HepG2 (cell line): ENCODE measurements around the gene DPP7. TPM values are rescaled to one million over a fixed set of nuclear protein-coding genes. Genes with fewer than 3 reads are reported as not detected.

Experiments used
- ATAC-seq: fragments of 200-7000 bp; cut with Tn5 transposase; 3 replicates; pipeline ENCODE4 v1.9.1; 2020; ENCODE audit warnings: mild to moderate bottlenecking, moderate library complexity
- BruUV-seq: library from RNA; stranded (reverse); fragments of 400-500 nt; replicated peaks from 2 replicates; lab custom pipeline; 2021; lab: Mats Ljungman, UMichigan
- CTCF ChIA-PET: fragments of 300-600 bp; formaldehyde crosslinking; extraction: SDS; loops from one replicate; lab custom pipeline; 2021; ENCODE audit warnings: low total read pairs, inconsistent platforms, low intra/inter-chr PET ratio; lab: Yijun Ruan, JAX
- POLR2A ChIA-PET: fragments of 350-600 bp; sonication (Branson Sonifier 250); formaldehyde crosslinking; loops from one replicate; lab custom pipeline; 2020; ENCODE audit warnings: antibody characterized with exemption, inconsistent platforms; lab: Yijun Ruan, JAX
- DNase-seq: peaks from one replicate; pipeline ENCODE4 v3.0.0-alpha.2; 2015; ENCODE audit warnings: low spot score
- FAIRE-seq: peaks from 3 replicates; lab custom pipeline; 2011; peaks lifted over from hg19 to GRCh38; lab: Jason Lieb, UNC
- H2AFZ ChIP-seq: one replicate; pipeline ENCODE4 v1.6.1; 2011; ENCODE audit warnings: low read length, inconsistent platforms
- H3K27ac ChIP-seq: fragments of 300-600 bp; 3 replicates; pipeline ENCODE4 v1.8.0; 2011; ENCODE audit warnings: mixed run types, mild to moderate bottlenecking, mixed read lengths, low read length, inconsistent platforms; ENCODE audit not compliant: insufficient read depth; ENCODE audit errors: extremely low read length
- H3K27me3 ChIP-seq, 2 experiments: fragments of 200-600 bp in 1 of 2; 2 replicates in 1 of 2; 3 replicates in 1 of 2; pipeline versions ENCODE4 v1.6.0 to v1.8.0; 2011; ENCODE audit warnings: low read length in 2 of 2, mild to moderate bottlenecking in 2 of 2, moderate library complexity in 2 of 2, inconsistent platforms in 1 of 2; ENCODE audit not compliant: insufficient read depth in 2 of 2, control insufficient read depth in 1 of 2
- H3K36me3 ChIP-seq, 2 experiments: fragments of 200-600 bp in 1 of 2; replicated peaks in 1 of 2; 2 replicates in 1 of 2; 3 replicates in 1 of 2; pipeline versions ENCODE4 v1.5.1 to v1.8.0; 2011; ENCODE audit warnings: low read length in 2 of 2, inconsistent platforms in 1 of 2; ENCODE audit not compliant: insufficient read depth in 2 of 2, control insufficient read depth in 1 of 2
- H3K4me1 ChIP-seq: 2 replicates; pipeline ENCODE4 v1.5.1; 2012; ENCODE audit warnings: low read length, inconsistent platforms; ENCODE audit not compliant: insufficient read depth
- H3K4me2 ChIP-seq: 2 replicates; pipeline ENCODE4 v1.6.0; 2011; ENCODE audit warnings: low read depth, low read length, inconsistent platforms
- H3K4me3 ChIP-seq, 3 experiments: fragments of 200-600 bp in 1 of 3; sonication (generic), shearing (Covaris generic) in 1 of 3; replicated peaks in 1 of 3; 2 replicates each; pipeline ENCODE4 v1.5.1; 2011 to 2016; ENCODE audit warnings: low read length in 3 of 3, inconsistent platforms in 2 of 3, low read depth in 2 of 3, mild to moderate bottlenecking in 2 of 3, control low read depth in 1 of 3, mixed read lengths in 1 of 3; ENCODE audit not compliant: insufficient read depth in 1 of 3
- H3K79me2 ChIP-seq: one replicate; pipeline ENCODE4 v1.6.1; 2011; ENCODE audit warnings: low read length, inconsistent platforms; ENCODE audit not compliant: insufficient read depth
- H3K9ac ChIP-seq: 2 replicates; pipeline ENCODE4 v1.6.0; 2011; ENCODE audit warnings: mild to moderate bottlenecking, low read depth, low read length, inconsistent platforms; ENCODE audit not compliant: insufficient read depth
- H3K9me3 ChIP-seq: 2 replicates; pipeline ENCODE4 v1.5.1; 2012; ENCODE audit warnings: mild to moderate bottlenecking, low read length
- H4K20me1 ChIP-seq: 2 replicates; pipeline ENCODE4 v1.6.0; 2011; ENCODE audit warnings: inconsistent platforms, mild to moderate bottlenecking, low read length, moderate library complexity; ENCODE audit not compliant: insufficient read depth
- FOSL1 ChIP-seq: sonication (generic); formaldehyde crosslinking; IDR thresholded peaks from 2 replicates; pipeline ENCODE4 v1.9.0; 2021; ENCODE audit warnings: missing genetic modification reagents, borderline replicate concordance
- HES4 ChIP-seq: sonication (generic); formaldehyde crosslinking; IDR thresholded peaks from 2 replicates; pipeline ENCODE4 v1.9.0; 2021; ENCODE audit warnings: mild to moderate bottlenecking, missing genetic modification reagents, borderline replicate concordance
- HOXA9 ChIP-seq: sonication (generic); formaldehyde crosslinking; IDR thresholded peaks from 2 replicates; pipeline ENCODE4 v1.8.1; 2022; ENCODE audit warnings: missing genetic modification reagents, mild to moderate bottlenecking, moderate library complexity, borderline replicate concordance
- ISX ChIP-seq: sonication (generic); formaldehyde crosslinking; conservative IDR thresholded peaks from 2 replicates; pipeline ENCODE4 v1.5.0; 2020; ENCODE audit warnings: missing genetic modification reagents
- KLF6 ChIP-seq: IDR thresholded peaks from 2 replicates; pipeline ENCODE4 v1.8.0; 2016; ENCODE audit warnings: missing biosample characterization, missing genetic modification reagents
- MAX ChIP-seq: IDR thresholded peaks from 2 replicates; pipeline ENCODE4 v1.6.1; 2012; ENCODE audit warnings: inconsistent platforms
- MNT ChIP-seq: fragments of 450-650 bp; IDR thresholded peaks from 2 replicates; pipeline ENCODE4 v1.6.1; 2016
- MYC ChIP-seq: sonication (generic); formaldehyde crosslinking; IDR thresholded peaks from 2 replicates; pipeline ENCODE4 v1.9.0; 2021; ENCODE audit warnings: missing genetic modification reagents, borderline replicate concordance
- MZF1 ChIP-seq: sonication (generic); formaldehyde crosslinking; IDR thresholded peaks from 2 replicates; pipeline ENCODE4 v1.8.1; 2023; ENCODE audit warnings: mild to moderate bottlenecking, missing genetic modification reagents, borderline replicate concordance
- NFE2 ChIP-seq: sonication (generic); formaldehyde crosslinking; IDR thresholded peaks from 2 replicates; pipeline ENCODE4 v1.4.0; 2020; ENCODE audit warnings: missing genetic modification reagents
- PHF20 ChIP-seq: sonication (generic); formaldehyde crosslinking; IDR thresholded peaks from 2 replicates; pipeline ENCODE4 v1.5.0; 2020; ENCODE audit warnings: mild to moderate bottlenecking, missing genetic modification reagents
- PHF5A ChIP-seq: IDR thresholded peaks from one replicate; pipeline ENCODE4 v1.6.1; 2018; ENCODE audit warnings: low read depth, missing genetic modification reagents; ENCODE audit not compliant: unreplicated experiment
- REL ChIP-seq: sonication (generic); formaldehyde crosslinking; conservative IDR thresholded peaks from 2 replicates; pipeline ENCODE4 v1.8.0; 2022; ENCODE audit warnings: mild to moderate bottlenecking, missing genetic modification reagents, moderate library complexity
- RXRA ChIP-seq: sonication (generic); formaldehyde crosslinking; IDR thresholded peaks from 2 replicates; pipeline ENCODE4 v1.5.1; 2020; ENCODE audit warnings: missing genetic modification reagents
- TEAD3 ChIP-seq: optimal IDR thresholded peaks from 2 replicates; pipeline ENCODE3; 2016; ENCODE audit warnings: borderline replicate concordance
- USF2 ChIP-seq, 2 experiments: sonication (generic) in 1 of 2; formaldehyde crosslinking in 1 of 2; IDR thresholded peaks; 2 replicates each; pipeline versions ENCODE4 v1.5.1 to v1.6.1; 2011 to 2020; ENCODE audit warnings: borderline replicate concordance in 1 of 2, low read depth in 1 of 2, low read length in 1 of 2, mild to moderate bottlenecking in 1 of 2, missing genetic modification reagents in 1 of 2, moderate library complexity in 1 of 2
- ZBTB7B ChIP-seq: sonication (generic); formaldehyde crosslinking; IDR thresholded peaks from 2 replicates; pipeline ENCODE4 v1.4.0; 2020; ENCODE audit warnings: missing genetic modification reagents
- ZFY ChIP-seq: sonication (generic); formaldehyde crosslinking; IDR thresholded peaks from 2 replicates; pipeline ENCODE4 v1.4.0; 2020; ENCODE audit warnings: missing genetic modification reagents
- ZNF709 ChIP-seq: sonication (generic); formaldehyde crosslinking; IDR thresholded peaks from 2 replicates; pipeline ENCODE4 v1.5.0; 2020; ENCODE audit warnings: mild to moderate bottlenecking, missing genetic modification reagents
- ZNF780A ChIP-seq: sonication (generic); formaldehyde crosslinking; IDR thresholded peaks from 2 replicates; pipeline ENCODE4 v1.8.0; 2022; ENCODE audit warnings: mild to moderate bottlenecking, missing genetic modification reagents, moderate library complexity
- ZSCAN21 ChIP-seq: sonication (generic); formaldehyde crosslinking; IDR thresholded peaks from 2 replicates; pipeline ENCODE4 v1.8.0; 2022; ENCODE audit warnings: mild to moderate bottlenecking, missing genetic modification reagents, moderate library complexity, borderline replicate concordance
- WGBS: methylation state at CpG from one replicate; pipeline ENCODE4 v1.1.6; 2017; ENCODE audit warnings: low lambda C conversion rate; 5-methylcytosine and 5-hydroxymethylcytosine counted together
- in situ Hi-C: cut with HindIII; loops from 2 replicates; pipeline ENCODE4 v1.10.0; 2017; ENCODE audit warnings: low pct_unique_long_range_greater_than_20kb; ENCODE audit not compliant: extremely low pct_ligation_motif_present
- intact Hi-C: fragments of 100-400 bp; cut with micrococcal nuclease; formaldehyde crosslinking; loops from one replicate; pipeline ENCODE4 v1.10.0; 2022; ENCODE audit not compliant: unreplicated experiment
- polyA plus RNA-seq, 8 experiments: library from polyadenylated mRNA; depleted of rRNA in 3 of 8; stranded (reverse) in 7 of 8; unstranded in 1 of 8; fragments of >200 nt; fragmentation: Illumina TruSeq in 4 of 8; extraction: Trizol in 4 of 8; gene quantifications; 2 replicates each; pipeline versions ENCODE4 v1.2.1 to v1.2.3, GENCODE V29; 2011 to 2016; ENCODE audit warnings: low read depth in 4 of 8, missing spikeins in 1 of 8, mixed read lengths in 1 of 8; ENCODE audit not compliant: insufficient read depth in 1 of 8
- total RNA-seq, 5 experiments: library from RNA; depleted of rRNA; stranded (reverse); fragments of >200 nt; fragmentation: Illumina TruSeq; extraction: Trizol; gene quantifications; 2 replicates each; pipeline ENCODE4 v1.2.3, GENCODE V29; 2016; ENCODE audit warnings: low read depth in 1 of 5

DPP7 gene
- total and polyA plus RNA-seq, 2 of the 13 experiments (the other 11 are each of a cell fraction or from before 2014, with no cell fraction given): 1.2 to 4.5 TPM

- POLR2A ChIA-PET: interaction anchor here (0.6 to 1.4 kb wide), 7 partner anchors 15 to 130 kb away, joined by 3 to 8 read pairs (median 3); partner anchors contain the start of genes MAN1B1, SAPCD2 and TUBB4B
- Histone ChIP-seq H3K4me2 (peak overlapping the region; percentile 82), H3K36me3 (peaks cover 3 to 14% of the 10 kb centered on the region in 2 experiments; a peak in 2 of 5 replicates), H3K9ac (peak overlapping the region; percentile 56), H3K4me3 (peak overlapping the region; percentile 45 to 73 (median 51); a peak in 5 of 6 replicates), H3K27ac (peak overlapping the region; percentile 63), H3K27me3 (no peaks in the 10 kb centered on the region), H2AFZ (no peak overlapping the region), H3K9me3 (no peaks in the 10 kb centered on the region), H3K79me2 (no peaks in the 10 kb centered on the region), H4K20me1 (no peaks in the 10 kb centered on the region), H3K4me1 (peaks cover 58% of the 10 kb centered on the region)
- in situ Hi-C loops (loop anchor here (5.0 kb wide), 1 partner anchor 115 kb away; the partner anchor contains the start of genes CYSRT1 and RNF224), intact Hi-C loops (loop anchor here (10.0 kb wide), 1 partner anchor 63 kb away; the partner anchor contains the start of genes LRRC26 and TMEM210)
- WGBS: 50% methylated on average over 1 of the region's 35 CpGs
- FAIRE-seq: no peak
- DNase-seq: peak; percentile 31
- CTCF ChIA-PET: no interaction called here
- no TSS peak for BruUV-seq
- ATAC-seq: peak; percentile 78
- TF ChIP-seq ZSCAN21 (CRISPR knock-in tag) (no peak), ZBTB7B (CRISPR knock-in tag) (no peak), ISX (CRISPR knock-in tag) (no peak), MAX (peak; percentile 52), ZNF780A (CRISPR knock-in tag) (no peak), REL (peak; percentile 39; the same call in 1 of the 2 replicates), ZNF709 (no peak), NFE2 (CRISPR knock-in tag) (no peak), USF2 (IDR thresholded peaks at IDR 0.05; ENCODE audit: low read depth, low read length) (no peak), USF2 (CRISPR knock-in tag; IDR thresholded peaks at IDR 0.05; ENCODE audit: borderline replicate concordance) (no peak), TEAD3 (CRISPR knock-in tag) (no peak), PHF20 (CRISPR knock-in tag) (no peak), HES4 (CRISPR knock-in tag) (no peak), MYC (CRISPR knock-in tag) (no peak), MZF1 (0 out of 2 replicates have a peak, but pooled peaks have one; percentile 29), RXRA (CRISPR knock-in tag) (no peak), PHF5A (CRISPR knock-in tag) (no peak), ZFY (CRISPR knock-in tag) (peak; percentile 66), MNT (no peak), KLF6 (no peak), HOXA9 (CRISPR knock-in tag) (no peak), FOSL1 (CRISPR knock-in tag) (no peak)
Observed at GRCh38 chr9:137111788-137112563, 2.6 kb downstream of the DPP7 start.
